ENCODE measurements around the gene TPT1. TPM values are rescaled to one million over a fixed set of nuclear protein-coding genes. Genes with fewer than 3 reads are reported as not detected.
A peak's percentile ranks its signal among the peaks of the same experiment; 100 is the strongest.
"Not testable (repeated sequence)": the region's sequence is repeated elsewhere in the genome, so short reads cannot be mapped to it uniquely, and the experiment has no call there.

TPT1 gene
- polyA plus RNA-seq, result over 10,000 TPM in 1 of 3 donors, 1,000 to 10,000 TPM in 2; 4,875 to 13,720 (median 5,684) TPM

DNA sequence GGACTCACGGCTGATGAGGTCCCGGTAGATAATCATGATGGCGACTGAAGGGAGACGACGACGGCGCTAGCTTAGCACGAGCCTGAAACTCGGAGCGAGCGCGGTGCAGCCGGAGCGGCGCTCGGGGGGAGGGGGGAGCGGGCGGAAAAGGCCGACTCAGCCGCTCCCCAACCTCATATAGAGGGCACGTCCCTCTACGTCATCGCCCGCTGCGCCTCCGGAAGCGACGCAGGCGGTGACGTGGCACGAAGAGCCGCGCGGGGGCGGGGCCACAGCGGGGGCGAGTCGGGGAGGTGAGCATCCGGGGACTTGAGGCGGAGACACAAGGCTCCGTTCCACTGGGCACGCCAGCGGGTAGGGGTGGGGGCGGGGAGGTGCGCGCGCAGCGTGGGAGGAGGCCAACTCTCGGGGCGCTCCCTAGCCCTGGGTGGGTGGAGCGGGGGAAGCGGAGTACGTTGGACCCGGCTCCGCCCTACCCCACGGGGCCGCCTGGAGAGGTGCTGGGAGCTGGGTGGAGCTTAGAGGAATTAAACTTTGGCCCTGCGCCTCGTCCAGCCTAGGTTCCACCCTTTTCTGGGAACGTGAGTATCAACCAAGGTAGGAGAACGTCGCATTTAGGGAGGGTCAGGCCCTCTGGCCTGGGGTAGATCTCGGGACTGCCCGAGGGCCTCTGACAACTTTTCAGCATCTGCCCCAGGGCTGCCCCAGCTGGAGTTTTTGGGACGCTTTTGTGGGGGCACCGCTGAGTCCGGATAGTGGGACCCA, at the start of gene TPT1:
TSS of gene TPT1 (minus strand) at position 150 of the 765 bp plus-strand sequence. CDS start at position 36, 114 bp downstream.
- WGBS, 3 donors, result 0 to 1% (median 1%) methylated on average over 66 to 67 of the region's 67 CpGs
- H3K27ac ChIP-seq (ENCODE audit: low read depth, low read length), result peak within 1 kb of the TSS; percentile 93

DNA sequence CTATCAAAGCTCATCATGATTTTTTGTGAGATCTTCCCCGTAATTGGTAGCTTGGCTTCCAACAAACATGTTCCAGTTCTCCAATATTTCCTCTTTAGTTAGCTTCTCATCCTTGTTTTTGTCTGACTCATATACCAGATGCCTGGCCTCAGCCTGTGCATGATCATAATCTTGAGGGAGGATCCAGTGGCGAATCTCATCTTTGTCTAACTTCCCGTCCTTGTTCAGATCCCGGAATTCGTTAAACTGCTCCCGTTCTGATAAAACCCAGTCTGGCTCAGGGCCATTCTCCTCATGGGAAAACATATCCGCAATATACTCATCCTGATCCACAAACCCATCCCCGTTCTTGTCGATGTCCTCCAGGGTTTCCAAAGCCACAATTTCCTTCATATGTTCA, 49.4 kb upstream of the TPT1 start:
- WGBS, 3 donors, result 91 to 94% (median 92%) methylated on average over 6 to 8 of the region's 9 CpGs

DNA sequence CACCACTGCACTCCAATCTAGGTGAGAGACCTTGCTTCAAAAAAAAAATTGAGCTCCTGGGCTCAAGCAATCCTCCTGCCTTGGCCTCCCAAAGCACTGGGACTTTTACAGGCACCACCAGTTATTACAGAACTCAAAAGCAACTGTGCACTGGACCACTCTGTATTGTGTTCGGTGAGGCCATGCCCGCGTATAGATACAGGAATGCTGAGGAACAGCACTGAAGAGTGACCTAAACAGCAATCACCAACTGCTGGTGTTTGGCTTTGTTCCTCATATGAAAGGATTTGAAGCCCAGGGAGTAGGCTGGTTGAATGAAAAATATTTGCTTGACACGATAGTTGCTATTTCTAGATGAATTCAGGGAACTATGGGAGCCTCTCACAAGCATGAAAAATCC, 47.7 kb upstream of the TPT1 start:
- 95 to 99% (median 95%) methylated on average over 4 of the region's 4 CpGs for WGBS, 3 donors
- no peak overlapping the region for H3K27ac ChIP-seq (ENCODE audit: low read depth, low read length)

More for the DNA sequence above, 49.4 kb upstream of the TPT1 start:
- not testable (repeated sequence) for H3K27ac ChIP-seq (ENCODE audit: low read depth, low read length)

- WGBS, 3 donors, result 68 to 92% (median 76%) methylated on average over 17 of the region's 17 CpGs
- H3K27ac ChIP-seq (ENCODE audit: low read depth, low read length), result not testable (repeated sequence)
Measured at GRCh38 chr13:45386892-45387575, 46.1 kb upstream of the TPT1 start.

DNA sequence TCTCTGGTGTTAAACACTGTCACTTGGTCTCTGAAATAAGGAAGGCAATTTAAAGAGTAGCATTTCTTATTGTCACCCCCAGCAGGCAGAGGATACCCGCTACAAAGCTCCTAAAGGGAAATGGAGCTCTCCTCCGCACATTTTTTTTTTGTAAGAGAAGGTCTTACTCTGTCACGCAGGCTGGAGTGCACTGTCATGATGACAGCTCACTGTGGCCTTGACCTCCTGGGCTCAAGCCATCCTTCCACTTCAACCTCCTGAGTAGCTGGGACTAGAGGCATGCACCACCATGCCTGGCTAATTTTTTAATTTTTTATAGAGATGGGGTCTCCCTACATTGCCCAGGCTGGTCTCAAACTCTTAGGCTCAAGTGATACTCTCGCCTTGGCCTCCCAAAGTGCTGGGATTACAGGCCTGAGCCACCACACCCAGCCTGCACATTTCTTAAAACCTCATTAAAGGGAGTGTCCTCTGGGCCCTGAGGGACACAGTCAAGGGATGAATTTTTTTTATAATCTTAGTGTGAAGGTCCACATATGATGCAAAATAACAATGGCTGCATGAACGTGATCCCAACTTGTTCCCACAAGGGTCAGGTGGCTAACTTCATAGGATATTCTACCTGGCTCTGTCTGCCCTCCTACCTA, 45.0 kb upstream of the TPT1 start:
- H3K27ac ChIP-seq (ENCODE audit: low read depth, low read length), result no peak overlapping the region
- 84 to 89% (median 88%) methylated on average over 5 of the region's 5 CpGs for WGBS, 3 donors

- no peak overlapping the region for H3K27ac ChIP-seq (ENCODE audit: low read depth, low read length)
- WGBS, 3 donors, result 95 to 100% (median 95%) methylated on average over 5 of the region's 5 CpGs
Measured at GRCh38 chr13:45385320-45385719, 44.3 kb upstream of the TPT1 start.

GRCh38 chr13:45384474-45385174, 43.6 kb upstream of the TPT1 start:
- H3K27ac ChIP-seq (ENCODE audit: low read depth, low read length), result no peak overlapping the region
- 70 to 79% (median 78%) methylated on average over 4 of the region's 4 CpGs for WGBS, 3 donors

GRCh38 chr13:45382739-45383138, 41.8 kb upstream of the TPT1 start:
- H3K27ac ChIP-seq (ENCODE audit: low read depth, low read length), result not testable (repeated sequence)
- 76 to 94% (median 84%) methylated on average over 2 to 7 of the region's 8 CpGs for WGBS, 3 donors

- H3K27ac ChIP-seq (ENCODE audit: low read depth, low read length), result no peak overlapping the region
Measured at GRCh38 chr13:45381196-45381595, 40.2 kb upstream of the TPT1 start.

GRCh38 chr13:45380708-45381107, 39.7 kb upstream of the TPT1 start:
- not testable (repeated sequence) for H3K27ac ChIP-seq (ENCODE audit: low read depth, low read length)
- 68 to 98% (median 73%) methylated on average over 3 to 5 of the region's 8 CpGs for WGBS, 3 donors

More at GRCh38 chr13:45381196-45381595, 40.2 kb upstream of the TPT1 start:
- 94 to 100% methylated on average over 2 to 10 of the region's 12 CpGs; no CpG with 5 or more reads in 1 of the 3 donors for WGBS, 3 donors

DNA sequence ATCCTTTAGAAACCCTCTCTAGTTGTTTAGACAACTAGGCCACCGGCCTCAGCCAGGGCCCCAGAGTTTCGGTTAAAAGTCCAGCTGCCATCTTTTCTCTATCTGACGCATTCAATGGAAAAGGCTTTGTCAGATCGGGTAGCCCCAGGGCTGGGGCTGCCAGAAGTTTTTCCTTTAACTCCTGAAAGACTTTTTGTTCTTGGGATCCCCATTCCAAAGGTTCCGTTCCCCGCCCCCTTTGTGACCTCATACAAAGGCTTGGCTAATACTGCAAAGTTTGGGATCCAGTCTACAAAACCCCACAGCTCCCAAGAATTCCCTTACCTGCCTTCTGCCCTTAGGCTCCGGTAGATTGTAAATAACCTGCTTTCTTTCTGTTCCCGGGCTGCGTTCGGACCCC, 38.5 kb upstream of the TPT1 start:
- WGBS, 3 donors, result 91 to 96% (median 93%) methylated on average over 7 of the region's 10 CpGs
- not testable (repeated sequence) for H3K27ac ChIP-seq (ENCODE audit: low read depth, low read length)

DNA sequence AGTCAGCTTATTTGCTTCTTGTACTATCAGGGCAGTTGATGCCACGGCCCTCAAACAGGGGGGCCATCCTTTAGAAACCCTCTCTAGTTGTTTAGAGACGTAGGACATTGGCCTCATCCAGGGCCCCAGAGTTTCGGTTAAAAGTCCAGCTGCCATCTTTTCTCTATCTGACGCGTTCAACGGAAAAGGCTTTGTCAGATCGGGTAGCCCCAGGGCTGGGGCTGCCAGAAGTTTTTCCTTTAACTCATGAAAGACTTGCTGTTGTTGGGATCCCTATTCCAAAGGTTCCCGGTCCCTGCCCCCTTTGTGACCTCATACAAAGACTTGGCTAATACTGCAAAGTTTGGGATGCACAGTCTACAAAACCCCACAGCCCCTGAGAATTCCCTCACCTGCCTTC, 37.8 kb upstream of the TPT1 start:
- H3K27ac ChIP-seq (ENCODE audit: low read depth, low read length), result not testable (repeated sequence)
- 87 to 93% (median 90%) methylated on average over 8 of the region's 8 CpGs for WGBS, 3 donors

DNA sequence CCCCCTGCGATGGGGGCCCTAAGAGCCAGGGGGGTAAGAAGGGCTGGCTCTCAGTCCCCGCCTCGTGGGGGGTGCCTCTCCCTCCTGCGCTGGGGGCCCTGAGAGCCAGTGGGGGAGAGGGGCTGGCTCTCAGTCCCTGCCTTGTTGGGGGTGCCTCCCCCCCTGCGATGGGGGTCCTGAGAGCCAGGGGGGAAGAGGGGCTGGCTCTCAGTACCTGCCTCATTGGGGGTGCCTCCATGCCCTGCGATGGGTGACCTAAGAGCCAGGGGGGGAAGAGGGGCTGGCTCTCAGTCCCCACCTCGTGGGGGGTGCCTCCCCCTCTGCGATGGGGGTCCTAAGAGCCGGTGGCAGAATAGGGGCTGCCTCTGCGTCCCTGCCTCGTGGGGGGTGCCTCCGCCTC, 36.3 kb upstream of the TPT1 start:
- not testable (repeated sequence) for H3K27ac ChIP-seq (ENCODE audit: low read depth, low read length)
- 89 to 94% (median 92%) methylated on average over 11 to 12 of the region's 12 CpGs for WGBS, 3 donors

- not testable (repeated sequence) for H3K27ac ChIP-seq (ENCODE audit: low read depth, low read length)
- WGBS, 3 donors, result 90 to 97% (median 96%) methylated on average over 8 of the region's 8 CpGs
Measured at GRCh38 chr13:45376651-45377050, 35.7 kb upstream of the TPT1 start.

DNA sequence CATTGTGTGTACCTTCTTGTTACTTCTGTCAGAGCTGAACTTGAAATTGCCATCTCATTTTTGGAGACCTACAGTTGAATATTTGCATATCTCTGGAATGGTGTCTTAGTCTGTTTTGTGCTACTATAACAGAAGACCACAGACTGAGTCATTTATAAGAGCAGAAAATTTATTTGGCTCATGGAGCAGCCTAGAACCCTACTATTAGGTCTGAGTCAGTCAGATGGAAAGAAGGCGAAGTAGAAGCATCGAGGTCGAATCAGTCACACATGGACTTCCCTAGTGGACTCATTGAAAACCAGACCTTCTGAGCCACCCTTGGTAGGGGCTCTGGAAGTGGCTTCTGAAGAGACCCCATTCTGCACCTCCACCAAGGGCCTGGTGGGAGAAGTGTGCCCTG, 33.9 kb upstream of the TPT1 start:
- no peak overlapping the region for H3K27ac ChIP-seq (ENCODE audit: low read depth, low read length)
- WGBS, 3 donors, result 92 to 96% (median 95%) methylated on average over 3 of the region's 3 CpGs

- no peak overlapping the region for H3K27ac ChIP-seq (ENCODE audit: low read depth, low read length)
- WGBS, 3 donors, result 74 to 81% (median 80%) methylated on average over 5 of the region's 5 CpGs
Measured at GRCh38 chr13:45373162-45373547, 32.2 kb upstream of the TPT1 start.

GRCh38 chr13:45372189-45373161, 31.5 kb upstream of the TPT1 start:
- H3K27ac ChIP-seq (ENCODE audit: low read depth, low read length), result no peak overlapping the region
- 71 to 80% (median 73%) methylated on average over 24 of the region's 24 CpGs for WGBS, 3 donors

Data from adipose tissue (tissue), 3 donors.